Breast epithelium (tissue), 3 donors: ENCODE results near the gene IMPA2.

Experiments
- POLR2A ChIP-seq: fragments of 450-650 bp; IDR thresholded peaks from one replicate; pipeline ENCODE4 v1.6.1; 2016; ENCODE audit warnings: antibody characterized with exemption, mild to moderate bottlenecking, moderate library complexity
- TF ChIP-seq, protein P1 (sequence below), 3 donors: fragments of 450-650 bp; IDR thresholded peaks; one replicate each; pipeline ENCODE4 v1.5.1; 2016 to 2017; ENCODE audit warnings: antibody characterized with exemption in 3 of 3, mild to moderate bottlenecking in 3 of 3, moderate library complexity in 3 of 3

DNA sequence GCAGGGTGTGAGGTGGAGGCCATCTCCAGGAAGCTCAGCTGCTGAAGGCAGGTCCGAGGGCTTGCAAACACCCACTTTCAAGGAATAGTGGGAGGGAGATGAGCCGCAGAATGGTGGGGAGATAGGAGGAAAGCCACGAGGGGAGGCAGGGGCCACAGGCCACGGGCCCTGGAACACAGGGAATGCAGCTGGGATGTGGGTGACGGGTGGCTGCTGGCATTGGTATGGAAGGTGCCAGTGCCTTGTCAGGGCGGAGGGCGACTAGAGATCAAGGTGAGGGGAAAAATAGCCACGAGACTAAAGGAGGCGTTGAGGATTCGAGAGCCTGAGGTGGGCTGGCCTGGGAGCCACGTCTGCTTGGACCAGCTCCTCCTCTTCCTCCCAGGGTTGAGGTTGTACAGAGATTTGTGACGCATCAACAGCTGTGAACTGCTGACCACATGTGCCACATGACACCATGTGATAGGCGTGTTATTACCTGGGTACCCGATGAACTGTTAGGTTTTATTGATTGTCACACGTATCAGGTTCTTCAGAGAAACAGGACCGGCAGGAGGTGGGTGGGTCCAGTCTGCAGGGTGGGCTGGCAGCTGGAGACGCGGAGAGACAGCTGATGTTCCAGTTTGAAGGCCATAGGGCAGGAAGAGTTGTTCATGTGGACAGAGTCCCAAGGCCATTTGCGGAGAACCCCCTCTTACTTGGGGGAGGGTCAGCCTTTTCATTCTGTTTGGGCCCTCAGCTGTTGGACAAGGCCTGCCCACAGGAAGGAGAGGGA lies 9.9 kb downstream of the IMPA2 start:
- TF ChIP-seq POLR2A, result no peak
- TF ChIP-seq, protein P1, sequence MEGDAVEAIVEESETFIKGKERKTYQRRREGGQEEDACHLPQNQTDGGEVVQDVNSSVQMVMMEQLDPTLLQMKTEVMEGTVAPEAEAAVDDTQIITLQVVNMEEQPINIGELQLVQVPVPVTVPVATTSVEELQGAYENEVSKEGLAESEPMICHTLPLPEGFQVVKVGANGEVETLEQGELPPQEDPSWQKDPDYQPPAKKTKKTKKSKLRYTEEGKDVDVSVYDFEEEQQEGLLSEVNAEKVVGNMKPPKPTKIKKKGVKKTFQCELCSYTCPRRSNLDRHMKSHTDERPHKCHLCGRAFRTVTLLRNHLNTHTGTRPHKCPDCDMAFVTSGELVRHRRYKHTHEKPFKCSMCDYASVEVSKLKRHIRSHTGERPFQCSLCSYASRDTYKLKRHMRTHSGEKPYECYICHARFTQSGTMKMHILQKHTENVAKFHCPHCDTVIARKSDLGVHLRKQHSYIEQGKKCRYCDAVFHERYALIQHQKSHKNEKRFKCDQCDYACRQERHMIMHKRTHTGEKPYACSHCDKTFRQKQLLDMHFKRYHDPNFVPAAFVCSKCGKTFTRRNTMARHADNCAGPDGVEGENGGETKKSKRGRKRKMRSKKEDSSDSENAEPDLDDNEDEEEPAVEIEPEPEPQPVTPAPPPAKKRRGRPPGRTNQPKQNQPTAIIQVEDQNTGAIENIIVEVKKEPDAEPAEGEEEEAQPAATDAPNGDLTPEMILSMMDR (IDR thresholded peaks at IDR 0.05), result no peak
